HPDE6-E6E7 (cell line): Measurements from ENCODE around the gene PTPRT.

Experiments
- DNase-seq: peaks from one replicate; pipeline ENCODE4 v3.0.0; 2011; ENCODE audit warnings: missing footprints; ENCODE audit errors: extremely low spot score

Gene PTPRT

DNA sequence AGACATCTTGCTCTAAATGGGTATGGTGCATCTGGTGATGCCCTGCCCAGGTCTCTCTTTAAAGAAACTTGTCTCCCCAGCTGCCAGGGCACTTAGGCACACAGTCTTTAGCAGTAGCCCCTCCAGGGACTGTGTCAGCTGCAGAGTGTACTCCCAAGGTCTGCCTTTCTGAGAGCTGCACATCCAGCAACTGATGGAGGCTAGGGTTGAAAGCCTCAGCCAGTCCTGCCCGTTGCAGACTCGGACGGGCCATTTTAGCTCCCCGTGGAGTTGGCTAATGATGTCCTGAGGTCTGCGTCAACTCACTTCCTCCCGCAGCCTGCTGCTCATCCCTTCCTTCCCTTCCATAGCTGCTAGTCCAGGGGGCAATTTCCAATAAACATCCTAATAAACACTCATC is 381.8 kb downstream of the PTPRT start:
- no peak for DNase-seq

- DNase-seq, result no peak
These were observed 394.5 kb downstream of the PTPRT start for GRCh38 chr20:42795111-42795695.

GRCh38 chr20:42792052-42792451 is 397.7 kb downstream of the PTPRT start:
- no peak for DNase-seq

DNA sequence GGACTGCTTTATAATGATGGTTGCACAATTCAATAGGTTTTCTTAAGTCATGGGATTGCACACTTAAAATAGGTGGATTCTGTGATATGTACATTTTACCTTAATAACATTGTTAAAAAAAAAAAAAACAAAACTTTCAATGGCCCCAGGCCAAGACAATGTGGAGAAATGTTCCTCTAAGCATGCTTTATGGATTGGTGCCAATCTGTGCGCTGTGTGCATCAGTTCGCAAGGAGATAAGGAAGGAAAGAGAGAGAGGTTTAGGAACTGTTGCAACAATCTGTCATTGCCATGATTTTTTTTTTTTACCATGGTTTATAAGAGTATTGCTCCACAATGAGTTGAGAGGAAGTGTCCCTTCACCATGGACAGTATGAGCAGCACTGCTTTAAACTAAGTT is 399.6 kb downstream of the PTPRT start:
- no peak for DNase-seq

- DNase-seq, result no peak
These were observed 401.0 kb downstream of the PTPRT start for GRCh38 chr20:42788707-42789106.

DNA sequence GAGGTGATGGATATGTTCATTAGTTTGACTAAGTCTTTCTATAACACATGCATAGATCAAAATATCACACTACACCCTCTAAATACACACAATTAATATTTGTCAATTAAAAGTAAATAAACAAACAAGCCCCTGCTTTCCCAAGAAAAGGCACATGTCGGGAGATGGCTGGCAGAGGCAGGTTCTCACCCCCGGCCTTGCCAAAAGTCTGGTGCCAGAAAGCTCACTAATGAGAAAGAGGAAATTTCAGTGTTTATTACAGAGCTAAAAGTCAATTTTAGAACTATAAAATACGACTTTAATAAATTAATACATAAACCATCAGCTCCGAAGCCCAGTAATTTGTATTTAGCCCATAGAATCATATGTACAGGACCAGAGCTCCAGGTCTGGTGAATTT is 404.7 kb downstream of the PTPRT start:
- no peak for DNase-seq

GRCh38 chr20:42779216-42779615 is 410.5 kb downstream of the PTPRT start:
- no peak for DNase-seq

DNA sequence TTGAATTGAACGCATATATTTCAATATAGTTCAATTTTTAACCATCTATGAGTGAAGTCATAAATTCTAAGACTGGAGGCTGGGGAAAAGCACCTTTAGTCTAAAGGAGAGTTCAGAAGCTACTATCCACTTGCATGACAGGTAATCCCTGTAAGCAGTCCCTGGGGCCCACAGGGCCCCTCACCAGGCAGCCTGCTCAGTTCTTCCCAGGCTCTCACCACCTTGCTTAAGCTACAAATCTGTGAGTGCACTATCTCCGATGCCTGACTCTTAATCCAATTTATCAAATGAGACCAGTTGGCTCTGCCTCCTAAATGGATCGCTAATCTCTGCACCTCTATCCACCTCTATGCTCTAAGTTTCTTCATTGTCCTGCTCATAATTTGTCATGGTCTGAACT is 413.8 kb downstream of the PTPRT start:
- DNase-seq, result no peak

- DNase-seq, result no peak
These were observed 414.7 kb downstream of the PTPRT start for GRCh38 chr20:42775037-42775436.

- no peak for DNase-seq
These were observed 426.7 kb downstream of the PTPRT start for GRCh38 chr20:42763015-42763414.

DNA sequence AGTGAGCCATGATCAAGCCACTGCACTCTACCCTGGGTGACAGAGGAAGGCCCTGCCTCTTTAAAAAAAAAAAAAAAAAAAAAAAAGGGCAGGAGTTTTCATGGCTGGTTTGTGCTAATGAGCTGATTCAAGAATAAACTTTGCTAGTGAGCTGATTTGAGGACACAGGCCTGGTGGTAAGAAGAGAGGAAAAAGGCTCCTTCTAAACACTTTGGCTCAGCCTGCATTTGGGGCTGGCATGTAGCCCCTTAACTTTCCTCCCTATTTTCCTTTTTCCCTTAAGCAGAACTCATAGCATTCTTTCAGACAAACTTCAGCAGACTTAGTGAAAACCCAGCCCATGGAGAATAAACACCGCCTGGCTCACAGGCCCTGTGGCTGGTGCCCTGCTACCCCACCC is 432.7 kb downstream of the PTPRT start:
- DNase-seq, result no peak

GRCh38 chr20:42754706-42755105 is 435.0 kb downstream of the PTPRT start:
- no peak for DNase-seq

DNA sequence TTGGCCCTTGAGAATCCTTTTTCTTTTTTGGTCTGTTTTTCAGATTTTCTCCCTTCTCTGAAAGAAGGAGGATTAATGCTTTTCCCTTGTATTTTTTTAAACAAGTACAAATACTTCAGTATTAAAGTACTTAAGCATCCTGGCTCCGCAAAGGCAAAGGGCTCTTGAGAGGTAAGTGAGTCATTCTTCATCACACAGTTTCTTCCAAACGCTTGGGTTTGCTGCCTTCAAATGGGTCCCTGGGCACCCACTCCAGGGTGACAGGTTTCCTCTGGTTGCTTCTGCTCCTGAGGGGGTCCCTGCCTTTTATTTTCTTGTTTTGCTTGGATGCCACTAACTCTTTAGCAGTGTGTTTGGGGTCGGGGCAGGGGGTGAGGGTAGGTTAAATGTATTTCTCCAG is 437.1 kb downstream of the PTPRT start:
- DNase-seq, result no peak

- no peak for DNase-seq
These were observed 440.1 kb downstream of the PTPRT start for GRCh38 chr20:42749556-42749955.

DNA sequence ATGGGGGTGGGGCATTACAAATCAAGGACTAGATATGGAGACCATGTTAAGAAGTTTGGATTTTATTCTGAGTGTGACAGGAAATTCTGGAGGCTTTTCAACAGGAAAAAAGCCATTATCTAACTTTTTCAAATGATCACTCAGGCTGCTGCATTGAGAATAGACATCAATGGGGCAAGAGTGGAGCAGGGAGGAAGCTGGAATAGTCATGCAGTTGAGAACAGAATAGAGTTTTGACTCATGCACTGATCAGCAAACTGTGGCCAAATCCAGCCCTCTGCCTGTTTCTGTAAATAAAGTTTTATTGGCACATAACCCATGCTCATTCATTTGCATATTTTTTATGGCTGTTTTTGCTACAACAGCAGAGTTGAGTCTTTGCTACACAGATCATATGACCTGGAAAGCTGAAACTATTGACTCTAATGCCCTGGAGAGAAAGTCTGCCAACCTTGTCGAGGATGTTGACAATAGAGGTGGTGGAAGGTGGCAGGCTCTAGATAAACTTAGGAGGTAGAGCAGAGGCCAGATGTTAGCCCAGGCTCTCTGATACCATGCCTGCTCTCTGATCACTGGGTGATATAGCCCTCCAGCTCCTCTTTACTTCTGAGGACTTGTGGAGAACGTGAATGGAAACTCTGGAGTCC is 441.8 kb downstream of the PTPRT start:
- DNase-seq, result no peak

GRCh38 chr20:42744756-42745465 is 444.8 kb downstream of the PTPRT start:
- DNase-seq, result no peak

- DNase-seq, result no peak
These were observed 446.8 kb downstream of the PTPRT start for GRCh38 chr20:42742926-42743325.

DNA sequence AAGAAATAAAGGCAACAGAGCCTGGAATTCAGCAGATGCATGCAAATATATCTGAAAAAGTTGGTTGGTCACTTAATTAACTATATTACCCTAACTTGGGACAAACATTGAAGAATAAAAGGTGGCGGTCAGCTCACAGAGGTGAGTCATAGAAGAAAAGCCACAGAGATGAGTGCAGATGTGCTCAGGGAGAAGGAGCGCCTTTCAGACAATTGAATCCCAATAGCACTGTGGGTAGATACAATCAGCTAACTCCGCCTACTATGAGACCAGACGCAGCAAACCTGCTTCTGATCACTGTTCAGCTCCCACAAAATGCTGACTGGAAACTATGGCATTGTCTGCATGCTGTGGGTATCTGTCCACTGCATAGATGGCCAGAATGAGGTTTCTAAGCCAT is 447.8 kb downstream of the PTPRT start:
- no peak for DNase-seq

- no peak for DNase-seq
These were observed 449.4 kb downstream of the PTPRT start for GRCh38 chr20:42740226-42740870.

- no peak for DNase-seq
These were observed 450.0 kb downstream of the PTPRT start for GRCh38 chr20:42739683-42740082.

DNA sequence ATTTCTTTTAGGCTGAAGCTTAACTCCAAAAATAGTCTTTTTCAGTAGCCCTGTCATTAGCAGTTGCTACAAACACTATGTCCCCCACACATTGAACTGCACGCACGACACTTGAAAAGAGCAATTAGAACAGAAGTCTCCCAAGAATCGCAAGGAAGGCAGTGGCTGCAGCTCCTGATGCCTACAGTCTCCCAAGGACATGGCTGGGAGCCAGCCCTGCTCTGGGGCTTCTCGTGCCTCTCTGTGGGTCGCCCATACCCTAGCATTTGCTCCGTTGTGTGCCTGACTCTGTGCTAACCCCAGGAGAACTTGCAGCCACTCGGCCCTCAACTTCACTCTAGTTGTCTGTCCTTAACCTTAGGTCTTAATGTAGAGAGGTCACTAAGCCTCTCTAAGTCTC is 454.2 kb downstream of the PTPRT start:
- DNase-seq, result no peak

DNA sequence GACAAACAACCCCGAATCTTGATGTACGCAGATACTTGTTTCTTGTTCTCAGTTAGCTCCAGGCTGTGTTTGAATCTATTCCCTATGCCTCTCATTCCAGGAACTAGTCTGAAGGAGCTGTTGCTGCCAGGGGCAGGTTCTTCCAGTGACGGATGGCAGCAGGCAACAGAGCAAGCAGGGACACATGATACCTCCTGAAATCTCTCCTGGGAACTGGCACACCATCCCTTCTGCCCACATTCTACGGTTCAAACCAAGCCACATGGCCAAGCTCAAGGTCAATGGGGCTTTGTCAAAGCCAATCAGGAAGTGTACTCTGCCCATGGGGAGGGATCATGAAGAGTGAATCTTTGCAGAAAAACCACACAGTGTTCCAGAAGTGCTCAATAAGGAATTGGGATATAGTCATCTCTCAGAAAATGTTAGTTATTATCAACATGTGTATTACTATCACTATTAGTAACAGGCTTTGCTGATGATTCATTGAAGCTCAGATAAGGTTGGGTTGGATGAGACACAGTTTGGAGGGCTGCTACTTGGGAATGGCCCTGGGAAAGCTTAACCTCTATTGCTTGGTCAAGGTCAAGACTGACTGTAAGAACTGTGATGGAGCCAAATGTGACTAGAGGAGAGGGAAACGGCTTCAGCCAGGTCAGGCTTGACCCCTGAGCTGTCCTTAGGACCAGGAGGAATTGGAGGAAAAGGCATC is 454.9 kb downstream of the PTPRT start:
- DNase-seq, result no peak
